ENCODE results near the gene IQSEC1. TPM values are rescaled to one million over a fixed set of nuclear protein-coding genes. Genes with fewer than 3 reads are reported as not detected.
"Not testable (repeated sequence)": the region's sequence is repeated elsewhere in the genome, so short reads cannot be mapped to it uniquely, and the experiment has no call there.

Gene IQSEC1
- total RNA-seq, 4 donors from 2014 or later, result 24.0 to 43.0 (median 31.8) TPM

DNA sequence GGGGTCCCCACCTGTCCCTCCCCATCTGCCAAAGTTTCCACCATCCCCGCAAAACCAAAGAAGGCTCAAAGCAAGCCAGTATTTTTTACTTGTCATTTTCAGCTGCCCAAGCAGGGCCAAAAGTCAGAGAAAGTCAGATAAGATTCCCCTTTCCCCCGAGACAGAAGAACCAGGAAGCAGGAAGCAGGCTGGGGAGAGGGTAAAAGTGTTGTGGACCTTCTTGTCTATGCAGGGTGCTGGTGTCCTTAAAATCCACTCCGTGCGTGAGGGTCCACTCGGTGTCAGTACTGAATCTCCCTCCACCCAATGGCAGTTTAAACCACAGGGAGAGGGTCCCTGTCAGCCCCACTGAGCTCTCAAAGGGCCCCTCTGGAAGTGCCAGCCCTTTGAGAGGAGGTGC lies 211.6 kb downstream of the IQSEC1 start:
- Histone ChIP-seq H3K27me3 (no peaks in the 10 kb centered on the region), H3K9me3 (no peaks in the 10 kb centered on the region), H3K36me3 (no peaks in the 10 kb centered on the region), H3K4me3 (no peak overlapping the region), H3K4me1 (no peaks in the 10 kb centered on the region), H3K27ac (no peak overlapping the region)
- in situ Hi-C loops (cut with MboI; ENCODE audit: low pct_ligation_motif_present in 1 of 4, low pct_unique_long_range_greater_than_20kb in 1 of 4, low sequenced_read_pairs in 3 of 4) (no loop called here), intact Hi-C loops (cut with DNase I; ENCODE audit: low total_unique reads) (loop anchor here (10.0 kb wide), 1 partner anchor 123 kb away; no protein-coding TSS in a partner anchor)
- TF ChIP-seq POLR2AphosphoS5 (IDR thresholded peaks at IDR 0.05), result no peak
- WGBS, 2 donors (ENCODE audit: low coverage in 1 of 2), result 89% methylated on average over 5 of the region's 5 CpGs; no CpG with 5 or more reads in 1 of the 2 donors
- DNase-seq, result no peak

GRCh38 chr3:12859840-12860239 lies 213.4 kb downstream of the IQSEC1 start:
- H3K4me3 ChIP-seq, result no peak overlapping the region
- no peaks in the 10 kb centered on the region for H3K4me1 ChIP-seq
- intact Hi-C loops (cut with DNase I; ENCODE audit: low total_unique reads), result loop anchor here (10.0 kb wide), 1 partner anchor 125 kb away; no protein-coding TSS in a partner anchor
- no peak for TF ChIP-seq POLR2AphosphoS5 (IDR thresholded peaks at IDR 0.05)
- TF ChIP-seq CTCF (IDR thresholded peaks at IDR 0.05), result no peak
- H3K27ac ChIP-seq, result no peak overlapping the region
- H3K27me3 ChIP-seq, result no peaks in the 10 kb centered on the region
- no peak for DNase-seq
- H3K9me3 ChIP-seq, result no peaks in the 10 kb centered on the region
- in situ Hi-C loops (cut with MboI; ENCODE audit: low pct_ligation_motif_present in 1 of 4, low pct_unique_long_range_greater_than_20kb in 1 of 4, low sequenced_read_pairs in 3 of 4), result no loop called here
- no peaks in the 10 kb centered on the region for H3K36me3 ChIP-seq
- WGBS, 2 donors (ENCODE audit: low coverage in 1 of 2), result 54 to 66% methylated on average over 5 to 7 of the region's 7 CpGs

DNA sequence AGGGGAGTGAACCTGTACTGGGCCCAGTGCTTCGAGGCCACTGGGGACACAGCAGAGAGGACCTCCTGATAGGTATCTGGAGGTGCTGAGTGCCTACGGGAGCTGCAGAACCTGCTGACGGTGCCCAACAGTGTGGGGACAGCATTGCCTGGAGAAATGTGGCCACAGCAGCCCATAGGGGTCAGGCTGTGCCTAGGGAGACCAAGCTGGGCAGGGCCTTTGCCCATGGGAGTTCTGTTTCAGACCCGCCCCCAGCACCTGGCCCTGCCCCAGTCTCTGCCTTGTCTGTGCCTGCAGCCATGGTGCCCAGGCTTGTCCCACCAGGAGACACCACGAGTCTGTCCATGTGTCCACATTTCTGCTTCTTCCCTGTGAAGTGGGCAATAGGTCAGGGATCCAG lies 216.6 kb downstream of the IQSEC1 start:
- TF ChIP-seq EP300 (IDR thresholded peaks at IDR 0.05; ENCODE audit: low read depth) (no peak), CTCF (IDR thresholded peaks at IDR 0.05) (no peak), POLR2AphosphoS5 (IDR thresholded peaks at IDR 0.05) (no peak), POLR2A (IDR thresholded peaks at IDR 0.05) (no peak)
- no peaks in the 10 kb centered on the region for H3K27me3 ChIP-seq
- WGBS, 2 donors (ENCODE audit: low coverage in 1 of 2), result 90% methylated on average over 5 of the region's 5 CpGs; no CpG with 5 or more reads in 1 of the 2 donors
- in situ Hi-C loops (cut with MboI; ENCODE audit: low pct_ligation_motif_present in 1 of 4, low pct_unique_long_range_greater_than_20kb in 1 of 4, low sequenced_read_pairs in 3 of 4), result no loop called here
- H3K36me3 ChIP-seq, result no peaks in the 10 kb centered on the region
- no peak overlapping the region for H3K27ac ChIP-seq
- H3K4me1 ChIP-seq, result no peaks in the 10 kb centered on the region
- H3K9me3 ChIP-seq, result no peaks in the 10 kb centered on the region
- H3K4me3 ChIP-seq, result no peak overlapping the region
- intact Hi-C loops (cut with DNase I; ENCODE audit: low total_unique reads), result no loop called here
- DNase-seq, result no peak

DNA sequence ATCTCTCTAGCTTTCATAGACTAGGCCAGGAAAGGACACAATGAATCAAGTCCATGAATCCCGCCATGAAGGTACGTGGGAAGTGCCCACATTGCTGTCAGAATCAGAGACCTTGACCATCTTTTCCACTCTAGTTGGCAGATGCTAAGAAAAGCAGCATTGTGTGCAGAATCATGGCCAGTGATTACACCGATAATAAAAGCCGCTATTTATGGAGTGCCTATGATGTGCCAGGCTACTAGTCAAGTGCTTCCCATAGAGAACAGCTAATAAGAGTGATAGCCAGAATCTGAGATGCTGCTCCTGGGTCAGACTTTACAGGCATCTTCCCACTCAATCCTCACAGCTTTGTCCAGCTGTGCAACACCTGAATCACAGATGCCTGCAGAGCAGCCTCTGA lies 218.7 kb downstream of the IQSEC1 start:
- H3K36me3 ChIP-seq, result no peaks in the 10 kb centered on the region
- intact Hi-C loops (cut with DNase I; ENCODE audit: low total_unique reads), result no loop called here
- H3K27ac ChIP-seq, result no peak overlapping the region
- TF ChIP-seq POLR2A (IDR thresholded peaks at IDR 0.05) (no peak), POLR2AphosphoS5 (IDR thresholded peaks at IDR 0.05) (no peak), EP300 (IDR thresholded peaks at IDR 0.05; ENCODE audit: low read depth) (no peak), CTCF (IDR thresholded peaks at IDR 0.05) (no peak)
- no peak overlapping the region for H3K4me3 ChIP-seq
- H3K27me3 ChIP-seq, result no peaks in the 10 kb centered on the region
- no peak for DNase-seq
- H3K9me3 ChIP-seq, result no peaks in the 10 kb centered on the region
- H3K4me1 ChIP-seq, result no peaks in the 10 kb centered on the region
- 78% methylated on average over 4 of the region's 4 CpGs; no CpG with 5 or more reads in 1 of the 2 donors for WGBS, 2 donors (ENCODE audit: low coverage in 1 of 2)
- in situ Hi-C loops (cut with MboI; ENCODE audit: low pct_ligation_motif_present in 1 of 4, low pct_unique_long_range_greater_than_20kb in 1 of 4, low sequenced_read_pairs in 3 of 4), result no loop called here

DNA sequence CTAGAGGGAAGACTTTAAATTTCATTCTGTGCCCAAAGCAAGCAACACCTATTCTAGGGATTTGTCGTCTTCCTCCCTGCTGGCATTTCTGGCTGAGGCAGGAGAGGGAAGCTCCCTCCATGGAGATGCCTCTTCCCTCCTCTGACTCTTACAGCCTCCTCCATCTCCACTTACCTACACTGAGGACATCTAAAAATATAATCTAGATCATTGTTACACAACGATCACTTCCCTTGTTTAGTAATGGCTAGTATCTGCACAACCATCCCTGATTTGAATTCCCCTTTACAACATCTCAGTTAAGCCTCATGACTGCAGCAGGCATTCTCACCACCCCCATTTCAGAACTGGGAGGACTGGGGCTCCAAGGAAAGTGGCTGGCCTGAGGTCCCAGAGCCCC lies 219.4 kb downstream of the IQSEC1 start:
- intact Hi-C loops (cut with DNase I; ENCODE audit: low total_unique reads); H3K4me1 ChIP-seq; DNase-seq; H3K36me3 ChIP-seq; H3K4me3 ChIP-seq; in situ Hi-C loops (cut with MboI; ENCODE audit: low pct_ligation_motif_present in 1 of 4, low pct_unique_long_range_greater_than_20kb in 1 of 4, low sequenced_read_pairs in 3 of 4); H3K27me3 ChIP-seq; H3K27ac ChIP-seq; H3K9me3 ChIP-seq: not testable (repeated sequence)
- WGBS, 2 donors (ENCODE audit: low coverage in 1 of 2), result 63 to 79% methylated on average over 2 of the region's 2 CpGs

Data from transverse colon (tissue), 4 donors.